ENCODE data around the gene PDE4D. TPM values are rescaled to one million over a fixed set of nuclear protein-coding genes. Genes with fewer than 3 reads are reported as not detected.
A peak's percentile ranks its signal among the peaks of the same experiment; 100 is the strongest.

The PDE4D gene
- total and polyA plus RNA-seq, 8 donors = 1.5 to 7.1 (median 3.1) TPM

GRCh38 chr5:59358005-59358861 is 535.3 kb downstream of the PDE4D start:
- intact Hi-C loops (cut with DNase I) = no loop called here
- Histone ChIP-seq H3K9me3 (no peaks in the 10 kb centered on the region), H3K4me1 (peaks cover 0 to 9% (median 0%) of the 10 kb centered on the region in 3 donors), H3K4me3 (no peak overlapping the region), H3K27ac (no peak overlapping the region), H3K27me3 (no peaks in the 10 kb centered on the region), H3K36me3 (no peaks in the 10 kb centered on the region)
- no peak for FAIRE-seq
- 44 to 48% methylated on average over 5 of the region's 5 CpGs for WGBS, 2 donors
- peak in 1 of 4 donors; percentile 56 for ATAC-seq
- no peak for TF ChIP-seq CTCF (IDR thresholded peaks at IDR 0.05)
- DNase-seq = no peak

GRCh38 chr5:59357381-59357977 is 536.0 kb downstream of the PDE4D start:
- Histone ChIP-seq H3K27me3 (no peaks in the 10 kb centered on the region), H3K9me3 (no peaks in the 10 kb centered on the region), H3K27ac (no peak overlapping the region), H3K36me3 (no peaks in the 10 kb centered on the region), H3K4me1 (peaks cover 0 to 9% (median 0%) of the 10 kb centered on the region in 3 donors), H3K4me3 (no peak overlapping the region)
- DNase-seq = no peak
- WGBS, 2 donors = 33 to 43% methylated on average over 8 of the region's 8 CpGs
- intact Hi-C loops (cut with DNase I) = no loop called here
- ATAC-seq = peak in 3 of 4 donors; percentile 34 to 54 (median 48)
- no peak for TF ChIP-seq CTCF (IDR thresholded peaks at IDR 0.05)
- FAIRE-seq = no peak

GRCh38 chr5:59356813-59357380 is 536.6 kb downstream of the PDE4D start:
- DNase-seq (no peak), ATAC-seq (peak in 2 of 4 donors; percentile 17 to 62), FAIRE-seq (no peak)
- no peak overlapping the region for H3K4me3 ChIP-seq
- WGBS, 2 donors = 57% methylated on average over 12 of the region's 12 CpGs
- H3K36me3 ChIP-seq = no peaks in the 10 kb centered on the region
- no peaks in the 10 kb centered on the region for H3K9me3 ChIP-seq
- intact Hi-C loops (cut with DNase I) = no loop called here
- H3K4me1 ChIP-seq = peaks cover 0 to 9% (median 0%) of the 10 kb centered on the region in 3 donors
- H3K27me3 ChIP-seq = no peaks in the 10 kb centered on the region
- no peak for TF ChIP-seq CTCF (IDR thresholded peaks at IDR 0.05)
- H3K27ac ChIP-seq = no peak overlapping the region

GRCh38 chr5:59354811-59355210 is 538.7 kb downstream of the PDE4D start:
- Histone ChIP-seq H3K4me1 (peaks cover 0 to 9% (median 0%) of the 10 kb centered on the region in 3 donors), H3K4me3 (no peak overlapping the region), H3K27me3 (no peaks in the 10 kb centered on the region), H3K27ac (no peak overlapping the region), H3K9me3 (no peaks in the 10 kb centered on the region), H3K36me3 (no peaks in the 10 kb centered on the region)
- DNase-seq = no peak
- 81 to 88% methylated on average over 1 of the region's 1 CpG for WGBS, 2 donors
- no peak for ATAC-seq
- no peak for FAIRE-seq
- intact Hi-C loops (cut with DNase I) = no loop called here
- TF ChIP-seq CTCF (IDR thresholded peaks at IDR 0.05) = no peak

Measured in pancreas (tissue), 10 donors.